GM12875 (cell line): ENCODE measurements around the gene PRM1.

ENCODE experiments used
- H3K4me3 ChIP-seq: one replicate; pipeline ENCODE4 v1.5.1; 2011; ENCODE audit warnings: low read depth, low read length, control low read depth
- CTCF ChIP-seq: IDR thresholded peaks from 2 replicates; pipeline ENCODE4 v1.5.1; 2011; ENCODE audit warnings: low read depth, mild to moderate bottlenecking, control low read depth, inconsistent platforms, low read length, moderate library complexity, borderline replicate concordance; ENCODE audit not compliant: insufficient read depth

The PRM1 gene

GRCh38 chr16:11258553-11259492, 22.3 kb downstream of the PRM1 start:
- no peak for TF ChIP-seq CTCF
- H3K4me3 ChIP-seq: no peak overlapping the region

- peak; percentile 70 for TF ChIP-seq CTCF
Measured at GRCh38 chr16:11257131-11257938, 23.8 kb downstream of the PRM1 start.

GRCh38 chr16:11256661-11257130, 24.4 kb downstream of the PRM1 start:
- H3K4me3 ChIP-seq: peak overlapping the region; percentile 75
- TF ChIP-seq CTCF: no peak

More at GRCh38 chr16:11257131-11257938, 23.8 kb downstream of the PRM1 start:
- no peak overlapping the region for H3K4me3 ChIP-seq

GRCh38 chr16:11255737-11256660, 25.1 kb downstream of the PRM1 start, which contains the start of gene SOCS1:
Gene SOCS1 (minus strand): TSS chr16:11256204. CDS start chr16:11255478, 726 bp downstream.
- TF ChIP-seq CTCF: peak; percentile 91
- H3K4me3 ChIP-seq: peak within 1 kb of the TSS; percentile 75

GRCh38 chr16:11254913-11255736, 26.0 kb downstream of the PRM1 start:
- H3K4me3 ChIP-seq: peak overlapping the region; percentile 69
- peak; percentile 59 for TF ChIP-seq CTCF
